Spinal cord (tissue), 10 donors: ENCODE data around the gene ZFAND2A. TPM values are rescaled to one million over a fixed set of nuclear protein-coding genes. Genes with fewer than 3 reads are reported as not detected.
"Not testable (repeated sequence)": the region's sequence is repeated elsewhere in the genome, so short reads cannot be mapped to it uniquely, and the experiment has no call there.

Source experiments
- DNase-seq, 6 donors: peaks; one replicate each; pipeline versions ENCODE4 v3.0.0 to v3.0.0-alpha.2; 2013 to 2015; ENCODE audit warnings: low spot score in 6 of 6, low read depth in 4 of 6
- H3K27ac ChIP-seq: one replicate; pipeline ENCODE4 v1.5.1; 2013; ENCODE audit warnings: low read depth, low read length, control low read depth
- H3K27me3 ChIP-seq: one replicate; pipeline ENCODE4 v1.6.1; 2013; ENCODE audit warnings: low read length; ENCODE audit not compliant: control insufficient read depth, insufficient read depth
- H3K36me3 ChIP-seq: one replicate; pipeline ENCODE4 v1.6.1; 2013; ENCODE audit warnings: low read length; ENCODE audit not compliant: control insufficient read depth, insufficient read depth
- H3K4me1 ChIP-seq: one replicate; pipeline ENCODE4 v1.6.1; 2013; ENCODE audit warnings: low read length; ENCODE audit not compliant: control insufficient read depth, insufficient read depth
- H3K4me3 ChIP-seq: one replicate; pipeline ENCODE4 v1.5.1; 2013; ENCODE audit warnings: low read depth, low read length, control low read depth
- H3K9me3 ChIP-seq: one replicate; pipeline ENCODE4 v1.6.1; 2013; ENCODE audit warnings: low read length; ENCODE audit not compliant: control insufficient read depth, insufficient read depth
- WGBS: methylation state at CpG from one replicate; pipeline ENCODE4 v1.1.5; 2013; ENCODE audit warnings: missing lambda C conversion rate; ENCODE audit not compliant: insufficient coverage; 5-methylcytosine and 5-hydroxymethylcytosine counted together
- polyA plus RNA-seq, 2 donors: library from polyadenylated mRNA; unstranded; fragments of 120-200 nt; gene quantifications; one replicate each; pipeline ENCODE4 v1.2.1, GENCODE V29; 2013; ENCODE audit not compliant: insufficient read length in 2 of 2
- total RNA-seq, 2 donors: library from RNA; depleted of rRNA in 1 of 2; stranded (reverse); fragments of 120-200 nt in 1 of 2; fragments of >200 nt in 1 of 2; gene quantifications; one replicate each; pipeline versions ENCODE4 v1.2.3 to v1.2.4, GENCODE V29; 2013 to 2014
- donor health status: healthy.

Gene ZFAND2A
- total and polyA plus RNA-seq, 4 donors, result 29.8 to 58.0 (median 43.6) TPM

GRCh38 chr7:1152492-1152891, 7.5 kb downstream of the ZFAND2A start:
- WGBS, result 96% methylated on average over 15 of the region's 15 CpGs
- H3K4me3 ChIP-seq, result no peak overlapping the region
- H3K27me3 ChIP-seq, result no peaks in the 10 kb centered on the region
- no peak overlapping the region for H3K27ac ChIP-seq
- H3K4me1 ChIP-seq, result no peaks in the 10 kb centered on the region
- no peak for DNase-seq
- peaks cover 72% of the 10 kb centered on the region for H3K36me3 ChIP-seq
- H3K9me3 ChIP-seq, result no peaks in the 10 kb centered on the region

- no peaks in the 10 kb centered on the region for H3K9me3 ChIP-seq
- peaks cover 72% of the 10 kb centered on the region for H3K36me3 ChIP-seq
- DNase-seq, result no peak
- WGBS, result 96% methylated on average over 15 of the region's 20 CpGs
- no peak overlapping the region for H3K4me3 ChIP-seq
- no peaks in the 10 kb centered on the region for H3K4me1 ChIP-seq
- no peak overlapping the region for H3K27ac ChIP-seq
- no peaks in the 10 kb centered on the region for H3K27me3 ChIP-seq
Observed at GRCh38 chr7:1151653-1152425, 8.2 kb downstream of the ZFAND2A start.

GRCh38 chr7:1151156-1151555, 8.8 kb downstream of the ZFAND2A start:
- Histone ChIP-seq H3K27me3 (no peaks in the 10 kb centered on the region), H3K36me3 (peaks cover 66% of the 10 kb centered on the region)

GRCh38 chr7:1150400-1151002, 9.5 kb downstream of the ZFAND2A start:
- Histone ChIP-seq H3K4me1 (no peaks in the 10 kb centered on the region), H3K27ac (no peak overlapping the region), H3K9me3 (no peaks in the 10 kb centered on the region), H3K36me3 (peaks cover 60% of the 10 kb centered on the region), H3K4me3 (no peak overlapping the region), H3K27me3 (no peaks in the 10 kb centered on the region)
- 91% methylated on average over 9 of the region's 9 CpGs for WGBS
- DNase-seq, result no peak

More at GRCh38 chr7:1151156-1151555, 8.8 kb downstream of the ZFAND2A start:
- no peak for DNase-seq
- no peaks in the 10 kb centered on the region for H3K9me3 ChIP-seq
- H3K27ac ChIP-seq, result no peak overlapping the region
- no peaks in the 10 kb centered on the region for H3K4me1 ChIP-seq
- WGBS, result 95% methylated on average over 5 of the region's 13 CpGs
- H3K4me3 ChIP-seq, result no peak overlapping the region

- no peaks in the 10 kb centered on the region for H3K27me3 ChIP-seq
- H3K27ac ChIP-seq, result no peak overlapping the region
- no peak overlapping the region for H3K4me3 ChIP-seq
- H3K36me3 ChIP-seq, result peaks cover 60% of the 10 kb centered on the region
- no peaks in the 10 kb centered on the region for H3K9me3 ChIP-seq
- peaks cover 2% of the 10 kb centered on the region for H3K4me1 ChIP-seq
- no peak for DNase-seq
- 92% methylated on average over 19 of the region's 20 CpGs for WGBS
Observed at GRCh38 chr7:1149351-1149794, 10.6 kb downstream of the ZFAND2A start.

GRCh38 chr7:1147873-1148272, 12.1 kb downstream of the ZFAND2A start:
- WGBS, result 91% methylated on average over 6 of the region's 12 CpGs
- not testable (repeated sequence) for H3K4me3 ChIP-seq, H3K9me3 ChIP-seq, H3K27me3 ChIP-seq, H3K27ac ChIP-seq, H3K4me1 ChIP-seq, DNase-seq
- H3K36me3 ChIP-seq, result peaks cover 46% of the 10 kb centered on the region

GRCh38 chr7:1144269-1144771, 15.7 kb downstream of the ZFAND2A start:
- no peaks in the 10 kb centered on the region for H3K9me3 ChIP-seq
- H3K27me3 ChIP-seq, result no peaks in the 10 kb centered on the region
- H3K36me3 ChIP-seq, result peaks cover 11% of the 10 kb centered on the region
- peaks cover 5% of the 10 kb centered on the region for H3K4me1 ChIP-seq
- H3K4me3 ChIP-seq, result no peak overlapping the region
- no peak overlapping the region for H3K27ac ChIP-seq
- WGBS, result 74% methylated on average over 20 of the region's 23 CpGs
- DNase-seq, result peak in 2 of 6 donors; percentile 61 to 62

GRCh38 chr7:1143031-1143430, 17.0 kb downstream of the ZFAND2A start:
- not testable (repeated sequence) for DNase-seq, H3K9me3 ChIP-seq, H3K4me3 ChIP-seq, H3K27ac ChIP-seq, H3K36me3 ChIP-seq, H3K27me3 ChIP-seq
- 83% methylated on average over 1 of the region's 5 CpGs for WGBS
- H3K4me1 ChIP-seq, result peaks cover 11% of the 10 kb centered on the region

GRCh38 chr7:1142051-1142635, 17.9 kb downstream of the ZFAND2A start:
- DNase-seq, result no peak
- Histone ChIP-seq H3K27me3 (no peaks in the 10 kb centered on the region), H3K9me3 (no peaks in the 10 kb centered on the region), H3K36me3 (peaks cover 8% of the 10 kb centered on the region), H3K27ac (no peak overlapping the region), H3K4me3 (no peak overlapping the region), H3K4me1 (peaks cover 18% of the 10 kb centered on the region)
- 78% methylated on average over 11 of the region's 14 CpGs for WGBS
